Breast epithelium (tissue), 3 donors: Measurements from ENCODE around the gene RGR.

Source experiments
- CTCF ChIP-seq, 3 donors: fragments of 450-650 bp; IDR thresholded peaks; one replicate each; pipeline ENCODE4 v1.5.1; 2016 to 2017; ENCODE audit warnings: antibody characterized with exemption in 3 of 3, mild to moderate bottlenecking in 3 of 3, moderate library complexity in 3 of 3
- POLR2AphosphoS5 ChIP-seq, 3 donors: sonication (generic); formaldehyde crosslinking; IDR thresholded peaks; one replicate each; pipeline ENCODE4 v1.6.1; 2017; ENCODE audit warnings: antibody characterized with exemption in 3 of 3

- no peak for TF ChIP-seq POLR2AphosphoS5 (IDR thresholded peaks at IDR 0.05)
- no peak for TF ChIP-seq CTCF (IDR thresholded peaks at IDR 0.05)
Measured at GRCh38 chr10:84241185-84241790, 3.6 kb upstream of the RGR start, which contains the start of gene LRIT1.
